GM21526 (cell line): Measurements from ENCODE around the gene ADAMTSL4.

ENCODE experiments used
- ATAC-seq: cut with Tn5 transposase; IDR thresholded peaks from one replicate; pipeline ENCODE4 v1.9.1; 2021; ENCODE audit warnings: moderate library complexity; ENCODE audit not compliant: unreplicated experiment, low FRiP score

ADAMTSL4 gene

DNA sequence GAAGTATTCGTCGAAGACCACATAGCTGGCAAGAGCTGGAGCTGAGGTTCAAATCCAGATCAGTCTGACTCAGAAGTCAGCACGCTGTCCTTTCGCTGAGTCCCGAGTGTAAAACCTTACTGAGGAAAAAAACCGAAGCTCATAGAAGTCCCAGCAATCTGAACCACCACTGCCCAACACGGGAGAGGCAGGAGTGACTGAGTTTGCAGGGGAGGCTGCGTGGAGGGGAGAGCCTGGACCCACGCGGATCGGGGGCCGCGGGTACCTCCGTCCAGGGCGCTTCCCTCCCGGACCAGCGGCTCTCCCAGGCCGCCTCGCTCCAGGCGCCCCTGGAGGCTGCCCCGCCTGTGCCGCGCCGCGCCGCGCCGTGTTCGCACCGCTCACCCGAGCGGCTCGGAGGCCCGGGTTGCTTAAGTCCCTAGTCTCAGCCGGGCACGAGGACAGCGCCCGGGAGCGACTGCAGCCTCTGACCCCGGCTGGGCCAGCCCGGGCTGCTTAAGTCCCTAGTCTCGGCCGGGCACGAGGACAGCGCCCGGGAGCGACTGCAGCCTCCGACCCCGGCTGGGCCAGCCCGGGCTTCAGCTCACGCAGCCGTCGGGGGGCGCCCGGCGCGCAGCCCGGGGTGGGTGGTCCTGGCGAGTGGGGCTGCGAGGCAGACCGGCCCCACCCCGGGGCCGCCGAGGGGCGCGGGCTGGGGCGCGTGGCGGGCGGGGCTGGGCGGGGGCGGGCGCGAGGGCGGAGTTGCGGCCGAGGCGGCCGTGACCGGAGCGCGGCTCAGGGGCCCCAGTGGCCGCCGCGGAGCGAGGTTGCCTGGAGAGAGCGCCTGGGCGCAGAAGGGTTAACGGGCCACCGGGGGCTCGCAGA is at the start of gene ADAMTSL4:
ADAMTSL4 (plus strand) TSS at position 777 of the 864 bp plus-strand sequence. CDS start 2,881 bp downstream, outside the sequence.
- no peak for ATAC-seq

DNA sequence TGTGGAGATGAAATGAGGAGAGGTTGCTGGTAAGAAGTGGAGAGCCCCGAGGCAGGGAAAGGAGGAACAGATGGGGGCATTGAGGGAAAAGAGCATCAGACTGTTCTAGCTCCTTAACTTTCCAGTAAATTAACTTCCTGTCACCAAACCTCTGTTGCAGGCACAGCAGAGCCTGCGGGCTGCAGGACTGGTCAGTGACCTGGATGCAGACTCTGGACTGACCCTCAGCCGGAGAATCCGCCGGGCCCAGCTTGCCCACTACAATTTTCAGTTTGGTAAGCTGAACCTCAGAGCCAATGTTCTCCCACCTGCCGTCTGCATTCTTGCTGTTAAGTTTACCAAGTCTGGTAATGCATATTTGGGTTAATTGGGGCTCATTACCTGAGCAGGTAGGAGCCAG is 43.8 kb upstream of the ADAMTSL4 start:
- no peak for ATAC-seq

DNA sequence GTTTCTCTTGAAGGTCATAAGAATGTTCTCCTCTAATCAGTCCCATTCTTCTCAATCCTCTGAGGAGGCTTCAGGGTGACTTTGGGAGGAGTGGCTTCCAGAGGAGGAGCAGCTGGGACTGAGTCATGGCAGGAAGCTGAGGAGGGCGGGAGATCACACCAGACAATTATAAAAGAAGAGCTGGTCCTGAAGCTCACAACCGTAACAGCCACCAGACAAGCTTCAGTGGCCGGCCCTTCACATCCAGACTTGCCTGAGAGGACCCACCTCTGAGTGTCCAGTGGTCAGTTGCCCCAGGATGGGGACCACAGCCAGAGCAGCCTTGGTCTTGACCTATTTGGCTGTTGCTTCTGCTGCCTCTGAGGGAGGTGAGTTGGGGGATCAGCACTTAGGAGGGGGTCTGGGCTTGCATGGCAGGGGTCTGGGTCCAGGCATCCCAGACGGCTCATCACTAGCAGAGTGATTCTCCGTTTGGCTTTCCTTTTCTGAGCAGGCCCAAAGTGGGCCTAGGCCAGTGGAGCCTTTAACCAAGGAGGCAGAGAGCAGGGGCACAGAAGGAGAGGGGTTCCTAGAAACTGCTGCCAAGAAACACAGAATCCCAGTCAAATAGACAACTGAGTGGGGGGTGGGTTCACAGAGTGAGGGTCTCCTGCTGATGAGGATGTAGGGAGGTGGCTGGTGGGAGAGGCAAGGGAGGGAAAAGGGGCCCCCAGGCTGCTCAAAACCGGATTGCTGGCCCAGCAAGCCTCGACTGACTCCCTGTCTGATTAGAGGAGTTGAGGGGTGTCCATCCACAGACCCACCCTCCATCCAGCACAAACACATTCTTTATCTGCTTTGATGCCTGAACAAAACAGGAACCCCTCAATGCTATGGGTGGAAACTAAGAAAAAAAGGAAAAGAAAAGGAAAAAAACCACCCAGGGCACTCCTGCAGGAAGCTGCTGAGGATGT is 41.0 kb upstream of the ADAMTSL4 start, which contains the start of gene ECM1:
ECM1 (plus strand) TSS at position 198 of the 953 bp plus-strand sequence; CDS start at position 299, 101 bp downstream.
- ATAC-seq: no peak

DNA sequence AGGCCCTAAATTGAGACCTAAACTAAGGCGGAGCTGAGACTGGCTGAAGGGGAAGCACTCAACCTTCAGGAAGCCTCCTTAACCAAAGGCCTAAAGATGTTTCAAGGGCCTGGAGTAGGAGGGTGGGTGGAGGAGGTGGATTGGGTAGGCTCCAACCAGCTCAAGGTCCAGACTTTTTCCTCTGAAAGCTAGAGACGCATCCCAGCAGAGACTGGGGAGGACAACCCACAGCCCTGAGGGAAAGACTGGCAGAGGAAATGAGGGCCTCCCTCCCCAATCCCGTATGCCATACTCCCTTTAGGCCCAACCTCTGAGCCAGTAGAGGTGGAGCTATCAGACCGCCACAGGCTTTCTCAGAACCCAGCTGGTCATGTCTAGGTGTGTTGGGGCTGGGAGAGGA is 40.2 kb upstream of the ADAMTSL4 start:
- no peak for ATAC-seq

DNA sequence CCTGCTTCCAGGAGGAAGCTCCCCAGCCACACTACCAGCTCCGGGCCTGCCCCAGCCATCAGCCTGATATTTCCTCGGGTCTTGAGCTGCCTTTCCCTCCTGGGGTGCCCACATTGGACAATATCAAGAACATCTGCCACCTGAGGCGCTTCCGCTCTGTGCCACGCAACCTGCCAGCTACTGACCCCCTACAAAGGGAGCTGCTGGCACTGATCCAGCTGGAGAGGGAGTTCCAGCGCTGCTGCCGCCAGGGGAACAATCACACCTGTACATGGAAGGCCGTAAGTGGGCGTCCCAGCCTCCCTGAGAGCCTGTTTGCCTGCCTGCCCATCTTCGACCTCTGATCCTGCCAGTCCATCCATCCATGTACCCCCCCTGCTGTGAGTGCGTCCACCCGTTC is 37.7 kb upstream of the ADAMTSL4 start:
- no peak for ATAC-seq

DNA sequence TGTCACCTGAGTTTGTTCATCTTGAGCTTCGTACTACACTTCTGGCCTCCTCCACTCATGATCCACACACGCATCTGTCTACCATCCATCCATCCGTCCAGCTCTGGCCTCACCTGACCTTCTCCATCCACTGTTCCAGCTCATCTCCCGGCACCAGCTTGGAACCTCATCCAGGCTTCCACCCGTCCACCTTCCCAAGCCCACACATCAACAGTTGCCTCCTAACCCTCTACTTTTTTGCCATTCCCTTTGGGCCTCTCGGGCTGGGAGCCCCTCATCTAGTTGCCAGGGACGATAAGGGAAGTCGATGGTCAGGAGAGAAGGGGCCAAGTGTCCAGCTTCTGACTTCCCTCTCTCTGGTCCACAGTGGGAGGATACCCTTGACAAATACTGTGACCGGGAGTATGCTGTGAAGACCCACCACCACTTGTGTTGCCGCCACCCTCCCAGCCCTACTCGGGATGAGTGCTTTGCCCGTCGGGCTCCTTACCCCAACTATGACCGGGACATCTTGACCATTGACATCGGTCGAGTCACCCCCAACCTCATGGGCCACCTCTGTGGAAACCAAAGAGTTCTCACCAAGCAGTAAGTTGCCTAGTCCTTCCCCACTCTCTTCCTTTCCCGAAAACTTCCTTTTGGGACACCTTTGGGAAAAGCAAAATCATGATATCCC is 37.1 kb upstream of the ADAMTSL4 start:
- ATAC-seq: no peak

DNA sequence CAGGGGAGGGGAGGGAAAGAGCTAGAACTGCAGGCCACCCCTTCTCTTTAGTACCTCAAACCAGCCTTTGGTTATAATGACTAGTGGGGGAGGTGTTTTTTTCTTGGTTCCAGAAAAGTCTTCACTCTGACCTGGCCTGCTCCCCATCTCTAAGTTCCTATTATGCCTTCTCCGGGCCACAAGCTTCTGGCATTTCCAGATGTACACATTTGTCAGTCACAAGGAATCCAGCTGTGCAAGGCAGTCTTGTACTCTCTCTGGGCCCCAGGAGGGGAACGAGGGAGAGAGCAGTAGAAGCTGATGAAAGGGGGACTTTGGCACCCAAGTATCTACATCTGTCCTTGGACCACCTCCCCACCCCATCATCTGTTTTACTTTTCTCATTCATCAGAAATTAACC is 36.4 kb upstream of the ADAMTSL4 start:
- ATAC-seq: no peak

DNA sequence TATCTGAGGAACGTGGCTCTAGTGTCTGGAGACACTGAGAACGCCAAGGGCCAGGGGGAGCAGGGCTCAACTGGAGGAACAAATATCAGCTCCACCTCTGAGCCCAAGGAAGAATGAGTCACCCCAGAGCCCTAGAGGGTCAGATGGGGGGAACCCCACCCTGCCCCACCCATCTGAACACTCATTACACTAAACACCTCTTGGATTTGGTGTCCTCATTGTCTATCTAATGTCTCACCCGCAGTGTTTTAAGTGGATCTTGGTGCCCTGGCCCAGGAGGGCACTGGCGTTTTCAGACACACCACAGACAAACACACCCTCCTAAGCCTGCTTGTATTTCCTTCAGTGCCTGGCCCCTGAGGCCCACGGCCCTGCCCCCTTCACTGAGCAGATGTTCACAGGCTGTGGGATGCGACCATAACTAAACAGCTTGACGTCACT is 35.8 kb upstream of the ADAMTSL4 start:
- no peak for ATAC-seq

DNA sequence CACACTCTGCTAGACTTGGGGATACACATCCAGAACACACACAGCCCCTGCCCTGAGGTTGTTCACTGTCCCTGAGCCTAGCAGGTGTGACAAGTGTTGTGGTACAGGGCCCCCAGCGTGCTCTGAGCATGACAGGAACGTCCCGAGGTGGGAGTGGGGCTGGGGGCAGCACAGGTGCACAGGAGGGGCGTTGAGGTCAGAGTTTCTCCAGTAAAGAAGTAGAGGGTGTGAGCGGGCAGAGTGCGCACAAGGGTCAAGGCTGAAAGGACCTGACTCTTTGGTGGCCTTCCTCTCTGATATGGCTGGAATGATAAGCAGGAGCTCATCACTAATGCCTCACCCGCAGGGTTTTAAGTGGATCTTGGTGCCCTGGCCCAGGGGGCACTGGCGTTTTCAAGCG is 34.9 kb upstream of the ADAMTSL4 start:
- ATAC-seq: no peak

DNA sequence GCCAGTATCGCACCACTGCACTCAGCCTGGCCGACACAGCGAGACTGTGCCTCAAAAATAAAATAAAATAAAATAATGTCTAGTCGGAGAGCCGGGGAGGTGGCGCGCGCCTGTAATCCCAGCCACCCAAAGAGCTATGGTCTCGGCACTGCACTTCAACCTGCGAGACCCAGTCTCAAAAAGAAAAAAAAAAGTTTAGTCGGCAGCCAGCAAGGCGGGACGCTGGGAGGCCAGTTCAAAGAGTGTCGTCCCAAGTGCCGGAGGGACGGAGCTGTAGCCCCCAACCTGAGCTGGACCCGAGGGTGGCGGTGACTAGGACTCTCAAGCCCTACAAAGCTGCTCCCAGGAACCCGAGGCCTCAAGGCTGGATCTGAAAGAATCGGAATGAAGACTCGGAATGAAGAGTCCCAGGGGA is 34.3 kb upstream of the ADAMTSL4 start:
- no peak for ATAC-seq

DNA sequence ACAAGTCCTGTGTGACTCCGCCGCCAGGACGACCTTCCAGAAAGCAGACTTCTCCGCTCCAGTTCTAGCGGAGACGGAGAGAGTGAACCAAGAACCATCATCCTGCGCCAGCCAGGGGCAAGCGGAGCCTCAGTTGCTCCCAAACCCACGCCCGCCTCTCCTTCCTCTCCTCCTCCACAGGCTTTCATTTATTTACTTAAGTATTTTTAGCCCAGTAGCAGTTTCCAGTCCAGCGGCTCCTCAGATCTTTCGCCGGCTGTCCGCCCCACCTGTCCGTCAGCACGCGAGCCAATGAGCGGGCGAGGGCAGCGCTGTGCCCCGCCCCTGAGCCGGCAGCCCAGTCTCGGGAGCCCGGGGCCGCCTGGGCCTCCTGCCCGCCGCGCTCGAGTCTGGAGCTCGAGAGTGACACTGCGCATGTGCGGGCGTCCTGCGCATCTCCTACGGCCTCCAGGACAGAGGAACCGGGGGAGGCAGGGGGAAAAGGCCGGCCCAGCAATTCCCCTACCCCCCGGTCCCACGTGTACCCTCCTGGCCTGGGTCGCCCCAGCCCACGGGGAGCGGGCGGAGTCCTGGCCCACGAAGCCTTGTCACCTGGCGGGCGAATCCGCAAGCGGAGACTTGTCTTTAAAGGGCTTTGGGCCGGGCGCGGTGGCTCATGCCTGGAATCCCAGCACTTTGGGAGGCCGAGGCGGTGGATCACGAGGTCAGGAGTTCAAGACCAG is 33.7 kb upstream of the ADAMTSL4 start, which contains the start of gene FALEC:
FALEC (plus strand) TSS at position 425 of the 722 bp plus-strand sequence.
- peak; percentile 92 for ATAC-seq

DNA sequence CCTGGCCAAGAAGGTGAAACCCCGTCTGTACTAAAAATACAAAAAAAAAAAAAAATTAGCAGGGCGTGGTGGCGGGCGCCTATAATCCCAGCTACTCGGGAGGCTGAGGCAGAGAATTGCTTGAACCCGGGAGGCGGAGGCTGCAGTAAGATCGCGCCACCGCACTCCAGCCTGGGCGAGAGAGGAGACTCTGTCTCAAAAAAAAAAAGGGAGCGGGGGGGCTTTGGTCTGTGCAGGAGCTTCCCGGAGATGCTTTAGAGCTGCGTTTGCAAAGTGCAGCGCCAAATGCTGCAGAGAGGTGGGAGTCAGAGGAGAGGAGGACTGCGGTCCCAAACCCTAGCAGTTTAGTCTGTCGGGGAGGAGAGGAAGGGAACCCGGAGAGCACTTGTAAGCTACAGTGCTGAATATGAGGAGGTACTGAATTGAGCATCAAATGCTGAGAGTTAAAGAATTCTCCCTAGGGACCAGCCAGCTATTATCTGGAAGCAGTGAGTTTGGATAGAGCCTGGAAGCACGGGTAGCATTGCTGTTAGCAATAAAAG is 33.1 kb upstream of the ADAMTSL4 start:
- ATAC-seq: no peak

DNA sequence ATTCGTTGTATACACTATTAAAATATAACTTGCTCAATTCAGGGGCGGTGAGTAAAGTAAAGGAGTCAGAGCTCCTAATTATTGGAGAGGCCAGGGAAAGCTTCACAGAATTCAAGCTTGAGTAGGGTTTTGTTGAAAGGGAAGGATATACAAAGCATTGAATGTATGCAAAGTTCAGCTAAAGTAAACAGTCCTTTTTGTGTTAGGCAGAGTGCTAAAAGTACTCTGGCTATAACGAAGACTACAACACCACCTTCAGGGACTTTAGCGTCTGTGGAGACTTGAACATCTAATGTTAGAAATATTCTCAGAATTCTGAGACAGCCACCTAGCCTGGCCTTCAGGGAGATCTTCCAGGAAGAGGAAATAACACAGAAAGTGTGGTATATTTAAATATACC is 32.6 kb upstream of the ADAMTSL4 start:
- no peak for ATAC-seq

DNA sequence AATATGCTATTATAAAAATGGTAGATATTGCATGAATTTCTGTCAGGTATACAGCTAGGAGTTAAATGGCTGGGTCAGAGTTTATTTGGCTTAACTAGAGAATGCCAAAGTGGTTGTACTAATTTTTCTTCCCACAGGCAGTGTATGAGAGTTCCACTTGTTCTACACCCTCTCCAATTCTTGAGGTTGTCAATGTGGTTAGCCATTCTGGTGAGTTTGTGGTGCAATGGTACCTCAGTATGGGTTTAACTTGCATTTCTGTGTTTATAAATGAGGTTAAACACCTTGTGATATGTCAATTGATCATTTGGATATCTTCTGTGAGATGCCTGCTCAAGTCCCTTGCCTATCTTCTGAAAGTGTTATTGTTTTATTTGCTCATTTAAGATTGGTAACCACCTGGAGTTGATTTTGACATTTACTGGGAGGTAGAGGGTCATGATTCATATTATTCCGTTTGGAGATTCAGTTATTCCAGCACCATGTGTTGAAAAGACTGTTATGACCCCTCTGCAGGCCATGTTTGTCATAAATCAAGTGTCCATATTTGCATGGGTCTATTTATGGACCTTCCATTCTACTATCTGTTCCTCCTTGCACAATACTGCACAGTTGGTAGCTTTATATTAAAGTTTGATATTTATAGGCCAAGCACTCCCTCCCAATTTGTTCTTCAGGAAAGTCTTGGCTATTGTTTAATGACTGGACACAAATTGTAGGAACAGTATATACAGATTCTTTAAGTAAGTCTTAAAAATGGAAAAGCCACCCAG is 27.8 kb upstream of the ADAMTSL4 start:
- no peak for ATAC-seq

DNA sequence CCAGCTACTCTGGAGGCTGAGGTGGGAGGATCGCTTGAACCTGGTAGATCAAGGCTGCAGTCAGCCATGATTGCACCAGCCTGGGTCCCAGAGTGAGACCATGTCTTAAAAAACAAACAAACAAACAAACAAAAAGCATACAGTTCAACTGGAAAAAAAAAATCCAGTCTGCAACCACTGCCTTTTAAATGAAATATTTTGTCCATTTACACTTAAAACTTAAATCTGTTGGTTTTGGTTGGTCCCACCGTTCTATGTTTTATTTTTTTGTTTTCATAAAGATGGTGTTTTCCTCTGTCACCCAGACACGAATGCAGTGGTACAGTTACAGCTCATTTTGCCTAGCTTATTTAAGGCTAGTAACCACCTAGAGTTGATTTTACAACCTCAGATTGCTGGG is 23.9 kb upstream of the ADAMTSL4 start:
- no peak for ATAC-seq

DNA sequence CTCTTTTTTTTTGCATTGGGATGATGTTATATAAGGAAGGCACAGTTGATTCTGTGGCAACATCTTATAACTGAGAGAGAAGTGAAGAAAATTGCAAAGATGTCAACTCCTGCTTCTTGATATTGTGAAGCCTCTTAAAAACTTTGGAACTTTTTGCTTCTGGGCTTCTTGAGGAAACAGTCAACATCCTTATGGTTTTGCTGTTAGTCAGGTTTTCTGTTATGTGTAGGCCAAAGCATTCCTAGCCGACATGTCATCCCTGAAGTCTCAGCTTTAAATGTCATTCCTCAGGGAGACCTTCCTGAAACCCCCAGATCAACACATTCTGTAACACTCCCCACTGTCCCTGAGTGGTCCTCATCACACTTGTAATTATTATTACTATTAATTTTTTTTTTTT is 21.0 kb upstream of the ADAMTSL4 start:
- no peak for ATAC-seq

DNA sequence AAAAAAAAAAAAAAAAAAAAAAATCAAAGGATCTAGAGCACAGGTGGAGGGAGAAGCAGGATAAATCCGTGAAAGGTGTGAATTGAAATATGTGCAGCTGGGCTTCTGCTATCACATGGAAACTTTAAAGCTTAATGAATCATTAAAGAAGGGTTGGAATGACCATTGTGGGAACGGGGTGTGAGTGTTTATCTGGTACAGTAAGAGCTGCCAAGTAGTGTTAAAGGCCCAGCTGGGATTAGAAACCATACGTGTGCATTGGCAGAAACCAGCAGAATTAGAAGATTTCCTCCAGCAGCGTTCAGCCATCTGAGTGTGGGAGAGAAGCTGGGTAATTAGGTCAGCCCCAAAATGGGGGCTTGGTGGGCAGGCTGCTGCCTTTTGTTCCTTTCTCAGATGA is 20.2 kb upstream of the ADAMTSL4 start:
- no peak for ATAC-seq

DNA sequence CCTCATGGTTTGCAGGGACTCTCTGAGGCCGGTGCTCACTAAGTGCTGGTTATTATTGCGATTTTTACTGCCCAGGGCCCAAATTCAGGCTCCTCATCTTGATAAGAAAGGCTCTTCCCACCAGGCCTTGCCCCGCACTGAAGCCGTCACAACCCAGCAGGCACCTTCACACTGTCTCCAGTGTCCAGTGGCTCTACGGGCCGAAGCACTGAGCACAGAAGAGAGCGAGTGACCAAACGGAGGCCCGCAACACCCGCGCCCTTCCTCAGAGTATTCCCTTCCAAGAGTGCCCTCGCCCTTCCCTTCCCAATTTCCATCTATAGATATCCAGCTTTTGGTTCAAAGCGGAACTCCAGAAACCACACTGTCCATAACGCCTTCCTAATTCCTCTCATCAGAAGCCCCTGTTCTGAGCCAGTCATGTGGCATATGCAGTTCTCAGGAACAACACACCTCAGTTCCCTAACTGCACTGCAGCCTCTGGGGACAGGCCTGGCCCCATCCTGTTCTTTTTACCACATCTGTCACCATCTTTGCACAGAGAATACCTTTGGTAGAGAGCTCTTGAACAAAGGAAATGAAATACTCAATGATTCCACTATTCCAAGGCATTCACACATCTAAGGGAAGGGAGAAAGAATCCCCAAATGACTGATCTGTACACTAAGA is 18.6 kb upstream of the ADAMTSL4 start:
- no peak for ATAC-seq
